Measurements from ENCODE around the gene POU3F2. TPM values are rescaled to one million over a fixed set of nuclear protein-coding genes. Genes with fewer than 3 reads are reported as not detected.

Gene POU3F2
- total and polyA plus RNA-seq, 2 experiments from 2014 or later: 0.13 TPM; not detected in 1

- Histone ChIP-seq H3K27ac (no peak overlapping the region), H3K9me2 (replicated peaks; ENCODE audit: insufficient read depth) (no peaks in the 10 kb centered on the region), H3K4me3 (peak overlapping the region; percentile 28), H2AFZ (no peak overlapping the region), H3K27me3 (peaks cover 96% of the 10 kb centered on the region), H3K9me3 (ENCODE audit: low read depth) (no peaks in the 10 kb centered on the region), H3K79me2 (no peaks in the 10 kb centered on the region), H3K36me3 (replicated peaks; ENCODE audit: insufficient read depth, low read depth) (no peaks in the 10 kb centered on the region), H3K4me1 (ENCODE audit: insufficient read depth) (peaks cover 18% of the 10 kb centered on the region), H3K4me2 (peak overlapping the region; percentile 81), H4K20me1 (ENCODE audit: insufficient read depth, poor library complexity, severe bottlenecking) (no peaks in the 10 kb centered on the region)
- no peak for DNase-seq (ENCODE audit: low spot score)
- TF ChIP-seq, protein P1, sequence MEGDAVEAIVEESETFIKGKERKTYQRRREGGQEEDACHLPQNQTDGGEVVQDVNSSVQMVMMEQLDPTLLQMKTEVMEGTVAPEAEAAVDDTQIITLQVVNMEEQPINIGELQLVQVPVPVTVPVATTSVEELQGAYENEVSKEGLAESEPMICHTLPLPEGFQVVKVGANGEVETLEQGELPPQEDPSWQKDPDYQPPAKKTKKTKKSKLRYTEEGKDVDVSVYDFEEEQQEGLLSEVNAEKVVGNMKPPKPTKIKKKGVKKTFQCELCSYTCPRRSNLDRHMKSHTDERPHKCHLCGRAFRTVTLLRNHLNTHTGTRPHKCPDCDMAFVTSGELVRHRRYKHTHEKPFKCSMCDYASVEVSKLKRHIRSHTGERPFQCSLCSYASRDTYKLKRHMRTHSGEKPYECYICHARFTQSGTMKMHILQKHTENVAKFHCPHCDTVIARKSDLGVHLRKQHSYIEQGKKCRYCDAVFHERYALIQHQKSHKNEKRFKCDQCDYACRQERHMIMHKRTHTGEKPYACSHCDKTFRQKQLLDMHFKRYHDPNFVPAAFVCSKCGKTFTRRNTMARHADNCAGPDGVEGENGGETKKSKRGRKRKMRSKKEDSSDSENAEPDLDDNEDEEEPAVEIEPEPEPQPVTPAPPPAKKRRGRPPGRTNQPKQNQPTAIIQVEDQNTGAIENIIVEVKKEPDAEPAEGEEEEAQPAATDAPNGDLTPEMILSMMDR (IDR thresholded peaks at IDR 0.05; ENCODE audit: poor library complexity): no peak
- TF ChIP-seq EZH2 (IDR thresholded peaks at IDR 0.05; ENCODE audit: borderline replicate concordance) (peak; percentile 71), EZH2phosphoT487 (IDR thresholded peaks at IDR 0.05; ENCODE audit: low read depth, severe bottlenecking, unreplicated experiment) (peak; percentile 83)
- 2% methylated on average over 51 of the region's 51 CpGs for WGBS (ENCODE audit: low lambda C conversion rate, missing lambda C conversion rate)
Measured at GRCh38 chr6:98844244-98845210, 10.2 kb downstream of the POU3F2 start.

DNA sequence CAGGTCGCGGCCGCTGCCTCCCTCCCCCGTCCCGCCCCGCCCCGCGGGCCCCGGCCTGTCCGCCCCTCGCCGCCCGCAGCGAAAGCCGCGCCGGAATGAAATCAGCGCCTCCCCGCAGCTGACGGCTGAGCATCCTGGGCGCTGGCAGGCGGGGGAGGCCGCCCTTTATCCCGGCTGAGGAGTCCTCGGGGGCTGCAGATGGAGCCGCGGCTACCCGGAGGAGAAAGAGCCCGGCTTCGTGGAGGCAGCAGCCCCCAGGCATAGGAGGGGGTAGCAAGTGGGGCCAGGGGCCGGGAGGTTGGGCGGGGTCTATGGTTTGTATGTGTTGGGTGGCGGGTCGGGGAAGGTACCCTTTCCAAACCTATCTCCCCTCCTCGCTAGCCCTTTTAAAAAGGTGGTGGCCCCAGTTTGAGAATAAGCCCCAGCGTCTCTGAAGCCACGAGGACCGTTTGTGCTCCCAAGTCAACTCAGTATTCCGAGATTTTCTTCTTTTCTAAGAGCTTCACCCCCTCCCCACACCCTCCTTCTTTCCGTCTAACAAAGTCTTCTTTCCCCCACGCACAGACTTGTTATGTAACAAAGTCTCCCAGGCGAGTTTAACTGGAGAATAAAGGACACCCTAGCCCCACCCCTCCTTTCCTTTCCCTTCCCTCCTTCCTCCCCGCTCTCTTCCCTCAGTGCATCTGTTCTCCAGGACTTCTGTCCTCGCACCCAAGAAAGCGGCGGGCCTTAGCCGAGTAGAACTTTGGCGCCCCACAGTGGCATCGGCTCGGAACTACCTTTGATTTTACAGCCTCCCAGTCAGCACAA lies 11.0 kb downstream of the POU3F2 start:
- no peak for TF ChIP-seq EZH2 (IDR thresholded peaks at IDR 0.05; ENCODE audit: borderline replicate concordance)
- TF ChIP-seq, protein P1 (IDR thresholded peaks at IDR 0.05; ENCODE audit: poor library complexity): peak; percentile 95
- TF ChIP-seq EZH2phosphoT487 (IDR thresholded peaks at IDR 0.05; ENCODE audit: low read depth, severe bottlenecking, unreplicated experiment): peak; percentile 34
- Histone ChIP-seq H4K20me1 (ENCODE audit: insufficient read depth, poor library complexity, severe bottlenecking) (no peaks in the 10 kb centered on the region), H3K36me3 (replicated peaks; ENCODE audit: insufficient read depth, low read depth) (no peaks in the 10 kb centered on the region), H3K4me3 (peak overlapping the region; percentile 28), H3K9me3 (ENCODE audit: low read depth) (no peaks in the 10 kb centered on the region), H3K27me3 (peaks cover 94% of the 10 kb centered on the region), H3K4me1 (ENCODE audit: insufficient read depth) (peaks cover 18% of the 10 kb centered on the region), H3K27ac (no peak overlapping the region), H3K79me2 (no peaks in the 10 kb centered on the region), H3K4me2 (peak overlapping the region; percentile 81), H2AFZ (no peak overlapping the region), H3K9me2 (replicated peaks; ENCODE audit: insufficient read depth) (no peaks in the 10 kb centered on the region)
- WGBS (ENCODE audit: low lambda C conversion rate, missing lambda C conversion rate): under 1% methylated on average over 44 of the region's 50 CpGs
- peak; percentile 90 for DNase-seq (ENCODE audit: low spot score)

DNA sequence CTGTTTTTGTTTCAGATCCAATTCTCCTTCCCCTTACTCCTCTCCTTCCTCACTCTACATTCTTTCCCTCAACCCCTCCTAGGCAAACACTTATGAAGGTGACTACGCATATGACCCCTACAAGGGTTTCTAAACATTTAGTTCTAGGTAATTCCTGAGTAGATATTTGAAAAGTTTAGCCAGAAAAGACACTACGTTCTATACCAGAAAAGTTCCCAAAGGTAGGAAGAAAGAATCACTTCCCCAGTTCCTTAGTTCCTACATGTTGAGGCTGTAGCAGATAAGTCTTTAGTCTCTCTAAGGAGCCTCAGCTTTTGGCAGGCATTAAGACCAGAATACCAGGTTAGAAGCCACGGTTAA lies 11.6 kb downstream of the POU3F2 start:
- H3K36me3 ChIP-seq (replicated peaks; ENCODE audit: insufficient read depth, low read depth): no peaks in the 10 kb centered on the region
- no peaks in the 10 kb centered on the region for H3K9me2 ChIP-seq (replicated peaks; ENCODE audit: insufficient read depth)
- peaks cover 18% of the 10 kb centered on the region for H3K4me1 ChIP-seq (ENCODE audit: insufficient read depth)
- H3K9me3 ChIP-seq (ENCODE audit: low read depth): no peaks in the 10 kb centered on the region
- H3K79me2 ChIP-seq: no peaks in the 10 kb centered on the region
- no peak overlapping the region for H2AFZ ChIP-seq
- 58% methylated on average over 3 of the region's 3 CpGs for WGBS (ENCODE audit: low lambda C conversion rate, missing lambda C conversion rate)
- TF ChIP-seq, protein P1 (IDR thresholded peaks at IDR 0.05; ENCODE audit: poor library complexity): no peak
- no peak for TF ChIP-seq EZH2 (IDR thresholded peaks at IDR 0.05; ENCODE audit: borderline replicate concordance)
- no peak overlapping the region for H3K4me2 ChIP-seq
- H3K27me3 ChIP-seq: peaks cover 94% of the 10 kb centered on the region
- no peak for DNase-seq (ENCODE audit: low spot score)
- H4K20me1 ChIP-seq (ENCODE audit: insufficient read depth, poor library complexity, severe bottlenecking): no peaks in the 10 kb centered on the region
- no peak overlapping the region for H3K27ac ChIP-seq
- no peak overlapping the region for H3K4me3 ChIP-seq

All from hepatocyte (in vitro differentiated cells).